BLaER1 (cell line): ENCODE results near the gene ZNF483.
"Not testable (repeated sequence)": the region's sequence is repeated elsewhere in the genome, so short reads cannot be mapped to it uniquely, and the experiment has no call there.

Experiments used
- H3K27ac ChIP-seq: shearing (Covaris generic); formaldehyde crosslinking; 2 replicates; pipeline ENCODE4 v1.8.1; 2022
- H3K27me3 ChIP-seq: shearing (Covaris generic); formaldehyde crosslinking; 2 replicates; pipeline ENCODE4 v1.8.1; 2022
- H3K36me3 ChIP-seq: shearing (Covaris generic); formaldehyde crosslinking; 2 replicates; pipeline ENCODE4 v1.8.1; 2022
- H3K4me1 ChIP-seq: shearing (Covaris generic); formaldehyde crosslinking; 2 replicates; pipeline ENCODE4 v1.8.1; 2022
- H3K4me2 ChIP-seq: shearing (Covaris generic); formaldehyde crosslinking; 2 replicates; pipeline ENCODE4 v1.8.1; 2022
- H3K4me3 ChIP-seq: shearing (Covaris generic); formaldehyde crosslinking; 2 replicates; pipeline ENCODE4 v1.8.1; 2022
- H3K9ac ChIP-seq: shearing (Covaris generic); formaldehyde crosslinking; 2 replicates; pipeline ENCODE4 v1.8.1; 2022
- H3K9me3 ChIP-seq: shearing (Covaris generic); formaldehyde crosslinking; 2 replicates; pipeline ENCODE4 v1.8.1; 2022
- H4K20me1 ChIP-seq: shearing (Covaris generic); formaldehyde crosslinking; 2 replicates; pipeline ENCODE4 v1.8.1; 2022
- Cebpa-rat ChIP-seq: shearing (Covaris generic); IDR thresholded peaks from 2 replicates; pipeline ENCODE4 v1.8.1; 2022

The ZNF483 gene

GRCh38 chr9:111610149-111610548 lies 85.2 kb downstream of the ZNF483 start:
- H3K27ac ChIP-seq: no peak overlapping the region

GRCh38 chr9:111610845-111611244 lies 85.9 kb downstream of the ZNF483 start:
- Histone ChIP-seq H3K4me1 (no peaks in the 10 kb centered on the region), H3K27ac (no peak overlapping the region), H3K4me2 (no peak overlapping the region), H3K9ac (no peak overlapping the region), H4K20me1 (no peaks in the 10 kb centered on the region), H3K9me3 (no peaks in the 10 kb centered on the region), H3K4me3 (no peak overlapping the region), H3K36me3 (no peaks in the 10 kb centered on the region), H3K27me3 (no peaks in the 10 kb centered on the region)
- no peak for TF ChIP-seq Cebpa-rat

More at GRCh38 chr9:111610149-111610548, 85.2 kb downstream of the ZNF483 start:
- Histone ChIP-seq H3K36me3 (no peaks in the 10 kb centered on the region), H3K9me3 (no peaks in the 10 kb centered on the region), H3K9ac (no peak overlapping the region), H3K27me3 (no peaks in the 10 kb centered on the region), H3K4me3 (no peak overlapping the region), H3K4me2 (no peak overlapping the region), H3K4me1 (no peaks in the 10 kb centered on the region), H4K20me1 (no peaks in the 10 kb centered on the region)
- TF ChIP-seq Cebpa-rat: no peak

DNA sequence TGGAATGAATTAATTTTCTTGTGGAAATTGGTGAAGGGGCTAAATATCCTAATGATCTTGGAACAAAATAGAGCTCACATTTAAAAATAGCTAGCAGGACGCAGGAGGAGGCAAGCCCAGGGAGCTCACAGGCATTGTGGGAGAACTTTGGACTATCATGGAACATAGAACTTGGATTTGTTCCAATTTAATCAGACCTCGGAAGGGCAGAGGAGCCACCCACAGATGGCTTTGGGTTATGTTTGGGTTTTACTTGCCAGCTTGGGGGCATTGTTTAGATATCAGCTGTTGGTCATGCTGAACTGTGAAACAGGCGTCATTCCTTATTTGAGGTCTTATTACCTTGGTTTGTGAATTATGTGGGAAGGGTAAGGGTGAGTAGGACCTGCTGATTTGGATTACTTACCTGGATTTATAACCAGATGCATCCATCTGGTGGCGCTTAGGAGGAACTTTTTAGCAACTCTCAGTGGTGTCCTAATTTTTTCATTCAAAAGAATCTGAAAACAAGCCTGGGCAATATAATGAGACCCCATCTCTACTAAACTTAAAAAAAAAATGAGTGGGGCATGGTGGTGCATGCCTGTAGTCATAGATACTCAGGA lies 88.6 kb downstream of the ZNF483 start:
- TF ChIP-seq Cebpa-rat: no peak
- no peaks in the 10 kb centered on the region for H3K27me3 ChIP-seq
- no peaks in the 10 kb centered on the region for H3K9me3 ChIP-seq
- H3K4me3 ChIP-seq: no peak overlapping the region
- H3K4me1 ChIP-seq: no peaks in the 10 kb centered on the region
- H3K9ac ChIP-seq: no peak overlapping the region
- H3K27ac ChIP-seq: no peak overlapping the region
- H4K20me1 ChIP-seq: no peaks in the 10 kb centered on the region
- H3K4me2 ChIP-seq: no peak overlapping the region
- no peaks in the 10 kb centered on the region for H3K36me3 ChIP-seq

- H3K27ac ChIP-seq: no peak overlapping the region
- TF ChIP-seq Cebpa-rat: no peak
These were observed 90.9 kb downstream of the ZNF483 start for GRCh38 chr9:111615928-111616327.

DNA sequence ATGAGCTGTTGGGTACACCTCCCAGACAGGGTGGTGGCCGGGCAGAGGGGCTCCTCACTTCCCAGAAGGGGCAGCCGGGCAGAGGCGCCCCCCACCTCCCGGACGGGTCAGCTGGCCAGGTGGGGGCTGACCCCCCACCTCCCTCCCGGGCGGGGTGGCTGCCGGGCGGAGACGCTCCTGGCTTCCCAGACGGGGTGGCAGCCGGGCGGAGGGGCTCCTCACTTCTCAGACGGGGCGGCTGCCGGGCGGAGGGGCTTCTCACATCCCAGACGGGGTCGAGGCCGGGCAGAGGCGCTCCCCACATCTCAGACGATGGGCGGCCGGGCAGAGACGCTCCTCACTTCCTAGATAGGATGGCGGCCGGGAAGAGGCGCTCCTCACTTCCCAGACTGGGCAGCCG lies 92.4 kb downstream of the ZNF483 start:
- H3K4me3 ChIP-seq, H3K36me3 ChIP-seq, H4K20me1 ChIP-seq, H3K4me2 ChIP-seq, H3K4me1 ChIP-seq, H3K27ac ChIP-seq, H3K9ac ChIP-seq, H3K9me3 ChIP-seq, H3K27me3 ChIP-seq: not testable (repeated sequence)

More at GRCh38 chr9:111615928-111616327, 90.9 kb downstream of the ZNF483 start:
- no peaks in the 10 kb centered on the region for H3K9me3 ChIP-seq
- H3K4me1 ChIP-seq: no peaks in the 10 kb centered on the region
- no peaks in the 10 kb centered on the region for H3K36me3 ChIP-seq
- no peaks in the 10 kb centered on the region for H4K20me1 ChIP-seq
- H3K9ac ChIP-seq: no peak overlapping the region
- no peak overlapping the region for H3K4me2 ChIP-seq
- H3K27me3 ChIP-seq: no peaks in the 10 kb centered on the region
- H3K4me3 ChIP-seq: no peak overlapping the region

DNA sequence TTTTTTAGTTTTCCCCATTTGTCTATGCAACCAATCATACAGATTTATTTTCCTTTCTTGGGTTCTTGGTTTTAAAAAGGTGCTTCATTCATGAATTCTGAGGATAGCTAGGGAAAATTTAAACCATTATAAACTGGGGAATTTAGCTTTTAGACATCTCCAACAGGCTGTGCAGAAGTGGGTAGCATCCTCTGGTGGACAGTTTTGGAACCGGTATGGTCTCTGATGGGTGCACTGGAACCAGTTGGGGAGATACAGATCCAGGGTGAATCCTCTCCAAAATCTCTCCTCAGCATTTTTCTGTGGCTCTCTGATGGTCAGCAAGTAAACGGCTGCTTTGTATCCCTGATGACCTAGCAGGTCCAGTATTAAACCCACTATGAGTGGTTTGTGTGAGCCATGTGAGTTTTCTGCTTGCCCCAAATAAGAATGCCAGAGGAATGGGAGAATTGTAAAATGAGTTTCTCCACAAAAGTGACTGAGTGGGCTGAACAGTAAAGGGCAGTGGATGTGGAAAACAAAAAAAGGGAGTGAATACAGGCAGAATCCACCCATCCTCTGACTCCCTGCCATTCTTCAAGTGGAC lies 97.0 kb downstream of the ZNF483 start:
- no peak for TF ChIP-seq Cebpa-rat
- H4K20me1 ChIP-seq: no peaks in the 10 kb centered on the region
- H3K36me3 ChIP-seq: no peaks in the 10 kb centered on the region
- no peak overlapping the region for H3K4me2 ChIP-seq
- H3K4me3 ChIP-seq: no peak overlapping the region
- H3K9me3 ChIP-seq: no peaks in the 10 kb centered on the region
- H3K4me1 ChIP-seq: no peaks in the 10 kb centered on the region
- no peak overlapping the region for H3K27ac ChIP-seq
- no peaks in the 10 kb centered on the region for H3K27me3 ChIP-seq
- H3K9ac ChIP-seq: no peak overlapping the region

DNA sequence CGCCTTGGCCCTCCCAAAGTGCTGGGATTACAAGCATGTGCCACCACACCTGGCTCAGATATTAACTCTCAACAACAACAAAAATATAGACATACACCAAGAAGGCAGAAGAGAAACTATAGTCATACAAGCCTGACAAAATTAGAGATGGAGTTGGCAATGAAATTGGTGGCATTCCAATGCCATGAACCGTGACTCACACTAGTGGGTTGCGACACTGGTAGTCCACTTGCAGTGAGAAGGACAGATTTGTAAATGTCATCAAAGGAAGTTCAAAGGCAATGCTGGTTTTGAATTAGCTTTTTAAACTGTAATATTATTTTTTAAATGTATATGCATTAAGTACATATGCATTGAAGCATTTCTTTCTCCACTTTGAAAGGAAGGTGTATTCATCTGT lies 97.6 kb downstream of the ZNF483 start:
- Histone ChIP-seq H3K9me3 (no peaks in the 10 kb centered on the region), H3K4me2 (no peak overlapping the region), H3K4me3 (no peak overlapping the region), H3K27me3 (no peaks in the 10 kb centered on the region), H3K9ac (no peak overlapping the region), H3K4me1 (no peaks in the 10 kb centered on the region), H3K36me3 (no peaks in the 10 kb centered on the region), H4K20me1 (no peaks in the 10 kb centered on the region), H3K27ac (no peak overlapping the region)
- TF ChIP-seq Cebpa-rat: no peak
